ENCODE results near the gene ZNF580.

- no peak for TF ChIP-seq CTCF (IDR thresholded peaks at IDR 0.05)
- no peak for TF ChIP-seq POLR2AphosphoS5 (IDR thresholded peaks at IDR 0.05)
- no peak for TF ChIP-seq EP300 (IDR thresholded peaks at IDR 0.05)
- TF ChIP-seq POLR2A (IDR thresholded peaks at IDR 0.05): no peak
Observed at GRCh38 chr19:55675661-55676354, 35.0 kb downstream of the ZNF580 start.
